Epithelial cell of proximal tubule (primary cell): ENCODE data around the gene MN1. TPM values are rescaled to one million over a fixed set of nuclear protein-coding genes. Genes with fewer than 3 reads are reported as not detected.

Experiments
- DNase-seq: peaks from one replicate; pipeline ENCODE4 v3.0.0-alpha.2; 2011; ENCODE audit warnings: low read depth
- H3K4me3 ChIP-seq: 2 replicates; pipeline ENCODE4 v1.5.1; 2011; ENCODE audit warnings: low read depth, mild to moderate bottlenecking, low read length
- CTCF ChIP-seq: conservative IDR thresholded peaks from 2 replicates; pipeline ENCODE4 v1.5.1; 2012; ENCODE audit warnings: low read depth, mild to moderate bottlenecking, low read length
- total RNA-seq: library from RNA; depleted of rRNA; stranded (reverse); fragments of >200 nt; gene quantifications from 2 replicates; pipeline ENCODE4 v1.2.3, GENCODE V29; 2015

Gene MN1
- total RNA-seq, 1 donor from 2014 or later: 0.06 TPM

GRCh38 chr22:27795696-27796517 is 5.6 kb downstream of the MN1 start:
- H3K4me3 ChIP-seq: no peak overlapping the region
- no peak for DNase-seq
- TF ChIP-seq CTCF: no peak

- TF ChIP-seq CTCF: no peak
- H3K4me3 ChIP-seq: no peak overlapping the region
- no peak for DNase-seq
Observed at GRCh38 chr22:27795053-27795452, 6.5 kb downstream of the MN1 start.

GRCh38 chr22:27794226-27794625 is 7.3 kb downstream of the MN1 start:
- TF ChIP-seq CTCF: no peak
- no peak overlapping the region for H3K4me3 ChIP-seq
- DNase-seq: no peak

GRCh38 chr22:27793576-27793975 is 8.0 kb downstream of the MN1 start:
- no peak for TF ChIP-seq CTCF

GRCh38 chr22:27792452-27793161 is 8.9 kb downstream of the MN1 start:
- no peak overlapping the region for H3K4me3 ChIP-seq
- DNase-seq: no peak
- no peak for TF ChIP-seq CTCF

More at GRCh38 chr22:27793576-27793975, 8.0 kb downstream of the MN1 start:
- DNase-seq: no peak
- no peak overlapping the region for H3K4me3 ChIP-seq

- DNase-seq: no peak
- TF ChIP-seq CTCF: no peak
- H3K4me3 ChIP-seq: no peak overlapping the region
Observed at GRCh38 chr22:27791859-27792241, 9.7 kb downstream of the MN1 start.
